Measurements from ENCODE around the gene TRAFD1. TPM values are rescaled to one million over a fixed set of nuclear protein-coding genes. Genes with fewer than 3 reads are reported as not detected.

TRAFD1 gene
- total and polyA plus RNA-seq, 9 of the 15 experiments (the other 6 are each of a cell fraction or from before 2014, with no cell fraction given) = 41.3 to 85.5 (median 54.5) TPM

Small RNA genes within 50 kb of the gene (microRNA-seq; reads per million reads assigned to microRNA genes)
- not detected for gene MIR6861 (ENCODE audit: borderline microRNAs expressed)

Small RNA genes within 50 kb of the gene (small RNA-seq; reads per million reads assigned to genes)
- gene RF00019 = not detected

Other genes starting within 250 kb of the TRAFD1 start
- 5.2 and 10.0 TPM in 2 replicates for gene TMEM116, start 112.4 kb upstream of the TRAFD1 start, total RNA-seq (2014; rRNA removed)
- 14.2 and 15.6 TPM in 2 replicates for gene TMEM116, start 112.4 kb upstream of the TRAFD1 start, total RNA-seq (2014; rRNA removed; fragmentation: Illumina TruSeq; extraction: Trizol)
- 9.0 and 10.7 TPM in 2 replicates for gene TMEM116, start 112.4 kb upstream of the TRAFD1 start, total RNA-seq (2015; rRNA removed; fragmentation: Illumina TruSeq; extraction: Trizol)
- gene TMEM116, start 112.4 kb upstream of the TRAFD1 start, total RNA-seq (2021) = 10.8 and 11.1 TPM in 2 replicates
- gene TMEM116, start 112.4 kb upstream of the TRAFD1 start, polyA plus RNA-seq (2011; rRNA removed) = 78.6 and 98.3 TPM in 2 replicates
- gene TMEM116, start 112.4 kb upstream of the TRAFD1 start, polyA plus RNA-seq (2014; fragmentation: Illumina TruSeq; extraction: Trizol) = 13.9 and 14.4 TPM in 2 replicates
- gene TMEM116, start 112.4 kb upstream of the TRAFD1 start, polyA plus RNA-seq (2014; fragmentation: Nextera tagmentation; extraction: Ambion mirVana) = 10 to 100 TPM; 19.2 to 22.9 TPM
- gene TMEM116, start 112.4 kb upstream of the TRAFD1 start, polyA plus RNA-seq (2014; rRNA removed) = 12.7 and 16.3 TPM in 2 replicates
- gene ERP29, start 112.1 kb upstream of the TRAFD1 start, total RNA-seq (2014; rRNA removed) = 58.6 and 60.7 TPM in 2 replicates
- 112 and 113 TPM in 2 replicates for gene ERP29, start 112.1 kb upstream of the TRAFD1 start, total RNA-seq (2014; rRNA removed; fragmentation: Illumina TruSeq; extraction: Trizol)
- gene ERP29, start 112.1 kb upstream of the TRAFD1 start, total RNA-seq (2015; rRNA removed; fragmentation: Illumina TruSeq; extraction: Trizol) = 133 TPM in 2 replicates
- gene ERP29, start 112.1 kb upstream of the TRAFD1 start, total RNA-seq (2021) = 82.3 and 97.5 TPM in 2 replicates
- 111 and 129 TPM in 2 replicates for gene ERP29, start 112.1 kb upstream of the TRAFD1 start, polyA plus RNA-seq (2011; rRNA removed)
- gene ERP29, start 112.1 kb upstream of the TRAFD1 start, polyA plus RNA-seq (2014; fragmentation: Illumina TruSeq; extraction: Trizol) = 106 and 110 TPM in 2 replicates
- 100 to 1,000 TPM in 1 of 2 experiments, 10 to 100 TPM in 1; 42.4 to 146 TPM for gene ERP29, start 112.1 kb upstream of the TRAFD1 start, polyA plus RNA-seq (2014; fragmentation: Nextera tagmentation; extraction: Ambion mirVana)
- 136 and 137 TPM in 2 replicates for gene ERP29, start 112.1 kb upstream of the TRAFD1 start, polyA plus RNA-seq (2014; rRNA removed)
- 31.6 and 33.9 TPM in 2 replicates for gene NAA25, start 16.8 kb upstream of the TRAFD1 start, total RNA-seq (2014; rRNA removed)
- 48.9 and 54.7 TPM in 2 replicates for gene NAA25, start 16.8 kb upstream of the TRAFD1 start, total RNA-seq (2014; rRNA removed; fragmentation: Illumina TruSeq; extraction: Trizol)
- 38.9 and 41.9 TPM in 2 replicates for gene NAA25, start 16.8 kb upstream of the TRAFD1 start, total RNA-seq (2015; rRNA removed; fragmentation: Illumina TruSeq; extraction: Trizol)
- 59.6 and 61.2 TPM in 2 replicates for gene NAA25, start 16.8 kb upstream of the TRAFD1 start, total RNA-seq (2021)
- 46.2 and 54.6 TPM in 2 replicates for gene NAA25, start 16.8 kb upstream of the TRAFD1 start, polyA plus RNA-seq (2011; rRNA removed)
- gene NAA25, start 16.8 kb upstream of the TRAFD1 start, polyA plus RNA-seq (2014; fragmentation: Illumina TruSeq; extraction: Trizol) = 35.5 and 49.4 TPM in 2 replicates
- gene NAA25, start 16.8 kb upstream of the TRAFD1 start, polyA plus RNA-seq (2014; fragmentation: Nextera tagmentation; extraction: Ambion mirVana) = 10 to 100 TPM; 40.6 to 53.4 TPM
- 26.6 and 29.0 TPM in 2 replicates for gene NAA25, start 16.8 kb upstream of the TRAFD1 start, polyA plus RNA-seq (2014; rRNA removed)